Cortex of kidney (tissue), 1 donor: Measurements from ENCODE around the gene RECQL.
"Not testable (repeated sequence)": the region's sequence is repeated elsewhere in the genome, so short reads cannot be mapped to it uniquely, and the experiment has no call there.

Experiments used
- DNase-seq: peaks from one replicate; lab custom pipeline; 2025; lab: John Stamatoyannopoulos, UW

The RECQL gene

GRCh38 chr12:21502164-21502496 lies 695 bp upstream of the RECQL start:
- no peak for DNase-seq

- no peak for DNase-seq
Measured at GRCh38 chr12:21500786-21501257, 613 bp downstream of the RECQL start.

- no peak for DNase-seq
Measured at GRCh38 chr12:21499765-21500164, 1.7 kb downstream of the RECQL start.

GRCh38 chr12:21485998-21486397 lies 15.4 kb downstream of the RECQL start:
- no peak for DNase-seq

GRCh38 chr12:21483531-21483930 lies 17.9 kb downstream of the RECQL start:
- no peak for DNase-seq

- no peak for DNase-seq
Measured at GRCh38 chr12:21478756-21479455, 22.5 kb downstream of the RECQL start.

- no peak for DNase-seq
Measured at GRCh38 chr12:21476949-21477348, 24.5 kb downstream of the RECQL start.

GRCh38 chr12:21475552-21475951 lies 25.9 kb downstream of the RECQL start:
- no peak for DNase-seq

- no peak for DNase-seq
Measured at GRCh38 chr12:21472197-21472823, 29.1 kb downstream of the RECQL start.

GRCh38 chr12:21471294-21471693 lies 30.1 kb downstream of the RECQL start:
- DNase-seq = no peak

- not testable (repeated sequence) for DNase-seq
Measured at GRCh38 chr12:21467334-21467733, 34.1 kb downstream of the RECQL start.

GRCh38 chr12:21459474-21459873 lies 42.0 kb downstream of the RECQL start:
- DNase-seq = no peak

GRCh38 chr12:21456291-21456780 lies 45.1 kb downstream of the RECQL start:
- DNase-seq = no peak

GRCh38 chr12:21453312-21453852 lies 48.1 kb downstream of the RECQL start:
- no peak for DNase-seq

- no peak for DNase-seq
Measured at GRCh38 chr12:21451529-21451928, 49.9 kb downstream of the RECQL start.

- DNase-seq = no peak
Measured at GRCh38 chr12:21444193-21445146, 57.0 kb downstream of the RECQL start.

- no peak for DNase-seq
Measured at GRCh38 chr12:21439347-21439746, 62.1 kb downstream of the RECQL start.

GRCh38 chr12:21438643-21439042 lies 62.8 kb downstream of the RECQL start:
- DNase-seq = no peak

GRCh38 chr12:21434699-21435098 lies 66.7 kb downstream of the RECQL start:
- no peak for DNase-seq

GRCh38 chr12:21433525-21433924 lies 67.9 kb downstream of the RECQL start:
- no peak for DNase-seq

- DNase-seq = no peak
Measured at GRCh38 chr12:21429994-21430393, 71.4 kb downstream of the RECQL start.

- DNase-seq = no peak
Measured at GRCh38 chr12:21428241-21428640, 73.2 kb downstream of the RECQL start.
